Measurements from ENCODE around the gene TARBP1. TPM values are rescaled to one million over a fixed set of nuclear protein-coding genes. Genes with fewer than 3 reads are reported as not detected.

TARBP1 gene
- total and polyA plus RNA-seq, 7 donors: 5.5 to 22.1 (median 10.0) TPM

DNA sequence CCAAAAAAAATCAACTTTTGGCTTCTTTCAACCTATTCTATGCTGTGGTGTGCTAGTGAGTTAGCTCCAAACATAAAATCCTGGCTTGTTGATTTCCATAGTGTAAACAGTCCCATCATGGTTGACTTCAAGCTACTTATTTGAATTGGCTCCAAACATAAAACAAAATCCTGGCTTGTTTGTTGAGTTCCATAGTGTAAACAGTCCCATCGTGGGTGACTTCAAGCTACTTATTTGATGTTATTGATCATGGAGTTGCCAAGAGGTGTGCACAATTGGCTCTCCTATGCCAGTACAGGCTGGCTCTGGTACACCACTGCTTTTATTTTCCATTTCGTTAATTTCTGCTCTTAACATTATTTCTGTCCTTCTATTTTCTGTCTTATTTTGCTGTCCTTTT lies 107.6 kb downstream of the TARBP1 start:
- intact Hi-C loops (cut with DNase I): no loop called here
- TF ChIP-seq, protein P1, sequence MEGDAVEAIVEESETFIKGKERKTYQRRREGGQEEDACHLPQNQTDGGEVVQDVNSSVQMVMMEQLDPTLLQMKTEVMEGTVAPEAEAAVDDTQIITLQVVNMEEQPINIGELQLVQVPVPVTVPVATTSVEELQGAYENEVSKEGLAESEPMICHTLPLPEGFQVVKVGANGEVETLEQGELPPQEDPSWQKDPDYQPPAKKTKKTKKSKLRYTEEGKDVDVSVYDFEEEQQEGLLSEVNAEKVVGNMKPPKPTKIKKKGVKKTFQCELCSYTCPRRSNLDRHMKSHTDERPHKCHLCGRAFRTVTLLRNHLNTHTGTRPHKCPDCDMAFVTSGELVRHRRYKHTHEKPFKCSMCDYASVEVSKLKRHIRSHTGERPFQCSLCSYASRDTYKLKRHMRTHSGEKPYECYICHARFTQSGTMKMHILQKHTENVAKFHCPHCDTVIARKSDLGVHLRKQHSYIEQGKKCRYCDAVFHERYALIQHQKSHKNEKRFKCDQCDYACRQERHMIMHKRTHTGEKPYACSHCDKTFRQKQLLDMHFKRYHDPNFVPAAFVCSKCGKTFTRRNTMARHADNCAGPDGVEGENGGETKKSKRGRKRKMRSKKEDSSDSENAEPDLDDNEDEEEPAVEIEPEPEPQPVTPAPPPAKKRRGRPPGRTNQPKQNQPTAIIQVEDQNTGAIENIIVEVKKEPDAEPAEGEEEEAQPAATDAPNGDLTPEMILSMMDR (IDR thresholded peaks at IDR 0.05): no peak
- TF ChIP-seq EP300 (IDR thresholded peaks at IDR 0.05) (no peak), POLR2A (IDR thresholded peaks at IDR 0.05) (no peak), POLR2AphosphoS5 (IDR thresholded peaks at IDR 0.05) (no peak)
- 46 to 67% methylated on average over 2 of the region's 2 CpGs for WGBS, 2 donors
- Histone ChIP-seq H3K36me3 (peaks cover 0 to 9% (median 4%) of the 10 kb centered on the region in 4 donors), H3K9me3 (peaks cover 0 to 2% (median 0%) of the 10 kb centered on the region in 4 donors), H3K4me3 (no peak overlapping the region), H3K27me3 (no peaks in the 10 kb centered on the region), H3K27ac (no peak overlapping the region), H3K4me1 (peaks cover 0 to 25% (median 23%) of the 10 kb centered on the region in 4 donors)
- DNase-seq: no peak

DNA sequence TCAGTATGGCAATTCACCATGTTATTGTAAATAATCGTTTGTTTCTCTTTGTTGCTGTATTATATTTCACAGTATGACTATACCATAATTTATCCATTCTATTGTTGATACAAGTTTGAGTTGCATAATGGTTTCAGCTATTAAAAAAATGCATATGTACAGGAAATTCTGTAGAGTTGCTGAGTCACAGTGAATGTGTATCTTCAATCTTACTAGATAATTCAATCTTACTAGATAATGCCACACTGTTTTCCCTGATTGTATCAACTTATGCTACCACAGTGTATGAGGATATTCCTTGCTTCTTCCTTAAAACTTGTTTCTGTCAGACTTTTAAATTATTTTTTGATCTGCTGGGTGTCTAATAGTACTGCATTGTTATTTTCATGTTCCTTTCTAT lies 109.2 kb downstream of the TARBP1 start:
- H3K27me3 ChIP-seq: no peaks in the 10 kb centered on the region

DNA sequence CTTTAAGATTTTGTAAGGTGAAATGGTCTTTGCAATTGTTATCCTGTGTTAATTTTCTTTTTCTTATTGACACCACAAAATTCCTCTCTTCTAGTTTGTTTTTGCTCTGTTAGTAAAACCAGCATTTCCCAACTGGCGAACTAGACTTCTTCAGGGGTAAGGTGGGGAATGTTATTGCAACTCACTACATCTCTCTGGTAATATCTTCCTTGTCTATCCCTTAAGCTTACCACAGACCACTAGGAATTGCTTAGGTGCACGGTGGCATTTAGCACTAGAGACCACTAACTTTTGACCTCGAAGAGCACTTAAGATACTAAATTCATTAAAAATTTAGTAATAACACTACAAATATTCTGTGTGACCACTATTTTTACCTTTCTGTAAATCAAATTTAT lies 109.9 kb downstream of the TARBP1 start:
- Histone ChIP-seq H3K36me3 (no peaks in the 10 kb centered on the region), H3K27ac (no peak overlapping the region), H3K9me3 (peaks cover 0 to 2% (median 0%) of the 10 kb centered on the region in 4 donors), H3K4me1 (peaks cover 0 to 10% (median 7%) of the 10 kb centered on the region in 4 donors), H3K27me3 (no peaks in the 10 kb centered on the region), H3K4me3 (no peak overlapping the region)
- intact Hi-C loops (cut with DNase I): no loop called here
- no peak for DNase-seq
- WGBS, 2 donors: 85 to 90% methylated on average over 3 of the region's 3 CpGs
- no peak for TF ChIP-seq EP300 (IDR thresholded peaks at IDR 0.05)
- no peak for TF ChIP-seq POLR2A (IDR thresholded peaks at IDR 0.05)
- no peak for TF ChIP-seq POLR2AphosphoS5 (IDR thresholded peaks at IDR 0.05)
- TF ChIP-seq, protein P1 (IDR thresholded peaks at IDR 0.05): no peak

More for the DNA sequence above, 109.2 kb downstream of the TARBP1 start:
- Histone ChIP-seq H3K4me1 (peaks cover 0 to 18% (median 14%) of the 10 kb centered on the region in 4 donors), H3K36me3 (no peaks in the 10 kb centered on the region), H3K4me3 (no peak overlapping the region), H3K27ac (no peak overlapping the region), H3K9me3 (peaks cover 0 to 2% (median 0%) of the 10 kb centered on the region in 4 donors)
- intact Hi-C loops (cut with DNase I): no loop called here
- 75 to 82% methylated on average over 1 of the region's 1 CpG for WGBS, 2 donors
- TF ChIP-seq, protein P1 (IDR thresholded peaks at IDR 0.05): no peak
- TF ChIP-seq EP300 (IDR thresholded peaks at IDR 0.05) (no peak), POLR2A (IDR thresholded peaks at IDR 0.05) (no peak), POLR2AphosphoS5 (IDR thresholded peaks at IDR 0.05) (no peak)
- DNase-seq: no peak

DNA sequence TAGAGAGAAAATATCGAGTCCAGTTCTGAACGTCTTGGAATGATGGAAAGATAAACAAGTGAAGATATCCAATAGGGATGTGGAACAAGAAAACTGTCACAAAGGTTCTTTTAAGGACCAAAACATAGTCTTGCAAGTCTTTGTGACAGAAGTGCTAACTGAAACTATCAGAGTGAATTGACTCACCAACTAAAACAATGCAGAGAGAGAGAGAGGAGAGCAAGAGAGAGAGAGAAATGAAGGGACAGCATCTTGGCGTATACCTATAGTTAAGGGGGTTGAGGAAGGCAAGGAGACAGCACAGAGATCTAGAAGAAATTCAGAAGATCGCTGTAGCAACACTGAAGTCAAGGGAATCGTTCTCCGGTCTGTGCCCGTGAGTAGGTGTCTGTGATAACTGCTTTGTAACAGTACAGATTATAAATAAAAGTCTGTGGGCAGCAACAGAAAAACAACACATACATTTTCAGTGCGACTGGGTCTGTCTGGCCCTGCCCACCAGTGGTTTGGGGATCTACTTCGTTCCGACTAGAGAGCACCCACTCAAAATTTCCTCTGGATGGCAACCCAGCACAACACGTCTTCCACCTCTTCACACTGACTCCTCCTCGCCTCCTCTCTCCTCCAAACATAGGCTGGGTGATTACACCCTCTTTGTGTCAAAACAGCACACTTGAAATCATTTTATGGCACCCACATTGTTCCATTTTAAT lies 110.5 kb downstream of the TARBP1 start:
- DNase-seq: no peak
- H3K9me3 ChIP-seq: peaks cover 0 to 2% (median 0%) of the 10 kb centered on the region in 4 donors
- WGBS, 2 donors: 80 to 81% methylated on average over 12 of the region's 12 CpGs
- no peak overlapping the region for H3K4me3 ChIP-seq
- H3K4me1 ChIP-seq: peaks cover 0 to 8% (median 6%) of the 10 kb centered on the region in 4 donors
- H3K27ac ChIP-seq: no peak overlapping the region
- no peaks in the 10 kb centered on the region for H3K36me3 ChIP-seq
- intact Hi-C loops (cut with DNase I): no loop called here
- no peak for TF ChIP-seq POLR2AphosphoS5 (IDR thresholded peaks at IDR 0.05)
- H3K27me3 ChIP-seq: no peaks in the 10 kb centered on the region

DNA sequence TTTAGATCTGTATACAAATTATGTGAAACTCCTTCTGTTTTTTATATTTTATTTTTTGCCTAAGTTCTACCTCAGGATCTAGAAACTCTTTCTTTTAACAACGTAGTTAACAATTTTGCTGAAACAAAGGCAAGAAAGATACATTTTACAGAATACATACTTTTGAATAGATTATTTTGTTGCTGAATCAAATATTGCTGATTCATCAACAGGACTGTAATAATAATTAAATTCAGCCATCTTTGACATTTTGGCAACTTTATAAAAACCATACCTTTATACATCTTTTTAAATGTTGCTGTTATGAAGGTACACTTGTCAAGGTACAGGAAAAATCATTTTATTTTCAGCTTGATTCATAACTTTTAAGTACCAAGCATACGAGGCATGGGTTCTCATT lies 116.4 kb downstream of the TARBP1 start:
- H3K27ac ChIP-seq: no peak overlapping the region
- no peak for DNase-seq
- intact Hi-C loops (cut with DNase I): no loop called here
- peaks cover 0 to 1% (median 0%) of the 10 kb centered on the region in 4 donors for H3K9me3 ChIP-seq
- no peaks in the 10 kb centered on the region for H3K4me1 ChIP-seq
- no peaks in the 10 kb centered on the region for H3K36me3 ChIP-seq
- H3K4me3 ChIP-seq: no peak overlapping the region
- H3K27me3 ChIP-seq: no peaks in the 10 kb centered on the region
- WGBS, 2 donors: 92% methylated on average over 2 of the region's 2 CpGs
- no peak for TF ChIP-seq EP300 (IDR thresholded peaks at IDR 0.05)
- TF ChIP-seq, protein P1 (IDR thresholded peaks at IDR 0.05): no peak
